CD14-positive monocyte (primary cell): ENCODE data around the gene TNPO1. TPM values are rescaled to one million over a fixed set of nuclear protein-coding genes. Genes with fewer than 3 reads are reported as not detected.

Experiments
- DNase-seq, 3 donors: peaks; one replicate each; pipeline ENCODE4 v3.0.0-alpha.2; 2011 to 2022
- H2AFZ ChIP-seq: 2 replicates; pipeline ENCODE4 v1.6.0; 2012; ENCODE audit warnings: mild to moderate bottlenecking, low read depth, low read length, inconsistent platforms; ENCODE audit not compliant: insufficient read depth, poor library complexity, severe bottlenecking
- H3K27ac ChIP-seq, 2 donors: 1 replicate in 1 of 2; 2 replicates in 1 of 2; pipeline ENCODE4 v1.5.1; 2012 to 2013; ENCODE audit warnings: low read length in 2 of 2, control low read depth in 1 of 2, inconsistent platforms in 1 of 2, low read depth in 1 of 2, mild to moderate bottlenecking in 1 of 2
- H3K27me3 ChIP-seq, 2 donors: one replicate each; pipeline versions ENCODE4 v1.6.0 to v1.6.1; 2011 to 2013; ENCODE audit warnings: low read length in 2 of 2; ENCODE audit not compliant: control insufficient read depth in 2 of 2, insufficient read depth in 2 of 2
- H3K36me3 ChIP-seq, 2 donors: replicated peaks in 1 of 2; 1 replicate in 1 of 2; 2 replicates in 1 of 2; pipeline versions ENCODE4 v1.5.1 to v1.6.1; 2012 to 2013; ENCODE audit warnings: low read length in 2 of 2, control low read depth in 1 of 2, inconsistent platforms in 1 of 2, mild to moderate bottlenecking in 1 of 2; ENCODE audit not compliant: insufficient read depth in 2 of 2, control insufficient read depth in 1 of 2
- H3K4me1 ChIP-seq, 2 donors: 1 replicate in 1 of 2; 2 replicates in 1 of 2; pipeline versions ENCODE4 v1.5.1 to v1.6.1; 2012 to 2013; ENCODE audit warnings: low read length in 2 of 2, control low read depth in 1 of 2, inconsistent platforms in 1 of 2, mild to moderate bottlenecking in 1 of 2, moderate library complexity in 1 of 2; ENCODE audit not compliant: insufficient read depth in 2 of 2, control insufficient read depth in 1 of 2
- H3K4me2 ChIP-seq: replicated peaks from 2 replicates; pipeline ENCODE3; 2012; ENCODE audit warnings: low read length, moderate library complexity, mild to moderate bottlenecking; ENCODE audit not compliant: poor library complexity, severe bottlenecking; ENCODE audit errors: extremely low read depth
- H3K4me3 ChIP-seq, 3 experiments: fragments of 200-600 bp in 1 of 3; sonication (generic) in 1 of 3; replicated peaks in 1 of 3; 1 replicate in 2 of 3; 2 replicates in 1 of 3; pipeline ENCODE4 v1.5.1; 2011 to 2013; ENCODE audit warnings: low read length in 3 of 3, mild to moderate bottlenecking in 3 of 3, control low read depth in 2 of 3, low read depth in 2 of 3, inconsistent platforms in 1 of 3, moderate library complexity in 1 of 3
- H3K79me2 ChIP-seq: 2 replicates; pipeline ENCODE4 v1.6.0; 2012; ENCODE audit warnings: mild to moderate bottlenecking, control low read depth, inconsistent platforms, low read length, moderate library complexity; ENCODE audit not compliant: insufficient read depth
- H3K9ac ChIP-seq: 2 replicates; pipeline ENCODE4 v1.6.0; 2017; ENCODE audit warnings: low read length, mild to moderate bottlenecking; ENCODE audit not compliant: insufficient read depth, poor library complexity, severe bottlenecking
- H3K9me3 ChIP-seq, 2 donors: replicated peaks in 1 of 2; 1 replicate in 1 of 2; 2 replicates in 1 of 2; pipeline versions ENCODE4 v1.5.1 to v1.6.1; 2012 to 2013; ENCODE audit warnings: low read length in 2 of 2, control low read depth in 1 of 2; ENCODE audit not compliant: control insufficient read depth in 1 of 2, insufficient read depth in 1 of 2
- H4K20me1 ChIP-seq: 2 replicates; pipeline ENCODE4 v1.6.0; 2012; ENCODE audit warnings: mild to moderate bottlenecking, low read length, control low read depth, moderate library complexity; ENCODE audit not compliant: insufficient read depth
- H3K27ac Mint-ChIP-seq, 7 donors: one replicate each; pipeline ENCODE4 v1.8.0; 2020; ENCODE audit warnings: mild to moderate bottlenecking in 7 of 7, mixed read lengths in 7 of 7, moderate library complexity in 6 of 7, inconsistent platforms in 2 of 7
- H3K27me3 Mint-ChIP-seq, 3 donors: one replicate each; pipeline ENCODE4 v1.8.0; 2021 to 2022; ENCODE audit warnings: low read depth in 3 of 3, mild to moderate bottlenecking in 3 of 3, mixed read lengths in 3 of 3, moderate library complexity in 3 of 3, inconsistent platforms in 1 of 3
- H3K36me3 Mint-ChIP-seq, 2 donors: one replicate each; pipeline ENCODE4 v1.8.0; 2020; ENCODE audit warnings: mixed read lengths in 2 of 2, inconsistent platforms in 1 of 2, mild to moderate bottlenecking in 1 of 2
- H3K4me1 Mint-ChIP-seq: one replicate; pipeline ENCODE4 v1.8.0; 2020; ENCODE audit warnings: mild to moderate bottlenecking, mixed read lengths
- H3K4me3 Mint-ChIP-seq, 2 donors: one replicate each; pipeline ENCODE4 v1.8.0; 2020; ENCODE audit warnings: mild to moderate bottlenecking in 2 of 2, mixed read lengths in 2 of 2, moderate library complexity in 1 of 2
- H3K9me3 Mint-ChIP-seq, 7 donors: one replicate each; pipeline ENCODE4 v1.8.0; 2020 to 2022; ENCODE audit warnings: mixed read lengths in 7 of 7, mild to moderate bottlenecking in 6 of 7, moderate library complexity in 6 of 7, inconsistent platforms in 2 of 7
- WGBS: methylation state at CpG from one replicate; pipeline ENCODE4 v1.1.5; 2013; ENCODE audit warnings: missing lambda C conversion rate; ENCODE audit not compliant: insufficient coverage; 5-methylcytosine and 5-hydroxymethylcytosine counted together
- intact Hi-C, 2 donors: fragments of 100-400 bp; cut with micrococcal nuclease; formaldehyde crosslinking; loops; one replicate each; pipeline versions ENCODE4 v1.15.0 to v1.15.1; 2023
- polyA plus RNA-seq, 3 donors: library from polyadenylated mRNA; depleted of rRNA in 1 of 3; unstranded in 2 of 3; stranded (reverse) in 1 of 3; fragments of 300-500 nt in 2 of 3; fragments of >200 nt in 1 of 3; fragmentation: Illumina TruSeq in 2 of 3; gene quantifications; 1 replicate in 2 of 3; 2 replicates in 1 of 3; pipeline ENCODE4 v1.2.3, GENCODE V29; 2012 to 2021
- TF ChIP-seq, protein P1 (sequence below): fragments of 200-600 bp; IDR thresholded peaks from one replicate; pipeline ENCODE4 v1.8.0; 2022; ENCODE audit warnings: antibody characterized with exemption, mild to moderate bottlenecking

The TNPO1 gene
- polyA plus RNA-seq, 3 donors: 9.3 to 28.1 (median 26.3) TPM

- H3K4me3 ChIP-seq: no peak overlapping the region
- TF ChIP-seq, protein P1, sequence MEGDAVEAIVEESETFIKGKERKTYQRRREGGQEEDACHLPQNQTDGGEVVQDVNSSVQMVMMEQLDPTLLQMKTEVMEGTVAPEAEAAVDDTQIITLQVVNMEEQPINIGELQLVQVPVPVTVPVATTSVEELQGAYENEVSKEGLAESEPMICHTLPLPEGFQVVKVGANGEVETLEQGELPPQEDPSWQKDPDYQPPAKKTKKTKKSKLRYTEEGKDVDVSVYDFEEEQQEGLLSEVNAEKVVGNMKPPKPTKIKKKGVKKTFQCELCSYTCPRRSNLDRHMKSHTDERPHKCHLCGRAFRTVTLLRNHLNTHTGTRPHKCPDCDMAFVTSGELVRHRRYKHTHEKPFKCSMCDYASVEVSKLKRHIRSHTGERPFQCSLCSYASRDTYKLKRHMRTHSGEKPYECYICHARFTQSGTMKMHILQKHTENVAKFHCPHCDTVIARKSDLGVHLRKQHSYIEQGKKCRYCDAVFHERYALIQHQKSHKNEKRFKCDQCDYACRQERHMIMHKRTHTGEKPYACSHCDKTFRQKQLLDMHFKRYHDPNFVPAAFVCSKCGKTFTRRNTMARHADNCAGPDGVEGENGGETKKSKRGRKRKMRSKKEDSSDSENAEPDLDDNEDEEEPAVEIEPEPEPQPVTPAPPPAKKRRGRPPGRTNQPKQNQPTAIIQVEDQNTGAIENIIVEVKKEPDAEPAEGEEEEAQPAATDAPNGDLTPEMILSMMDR: no peak
- H3K27ac Mint-ChIP-seq: peak overlapping the region in 1 of 7 donors; percentile 10
- no peak overlapping the region for H3K4me3 Mint-ChIP-seq
- peaks cover 26% of the 10 kb centered on the region for H3K4me1 Mint-ChIP-seq
- no peaks in the 10 kb centered on the region for H3K36me3 ChIP-seq
- peak; percentile 28 to 49 (median 34) for DNase-seq
- peaks cover 14 to 37% of the 10 kb centered on the region in 2 donors for H3K4me1 ChIP-seq
- no peak overlapping the region for H3K9ac ChIP-seq
- H3K27me3 Mint-ChIP-seq: peaks cover 0 to 12% (median 4%) of the 10 kb centered on the region in 3 donors
- H3K79me2 ChIP-seq: no peaks in the 10 kb centered on the region
- intact Hi-C loops: no loop called here
- no peak overlapping the region for H2AFZ ChIP-seq
- H4K20me1 ChIP-seq: no peaks in the 10 kb centered on the region
- no peaks in the 10 kb centered on the region for H3K9me3 ChIP-seq
- no peaks in the 10 kb centered on the region for H3K9me3 Mint-ChIP-seq
- H3K36me3 Mint-ChIP-seq: peaks cover 0 to 3% of the 10 kb centered on the region in 2 donors
- H3K27ac ChIP-seq: no peak overlapping the region
- H3K27me3 ChIP-seq: peaks cover 0 to 8% of the 10 kb centered on the region in 2 donors
- no peak overlapping the region for H3K4me2 ChIP-seq
Measured at GRCh38 chr5:72949481-72949880, 133.0 kb downstream of the TNPO1 start.

DNA sequence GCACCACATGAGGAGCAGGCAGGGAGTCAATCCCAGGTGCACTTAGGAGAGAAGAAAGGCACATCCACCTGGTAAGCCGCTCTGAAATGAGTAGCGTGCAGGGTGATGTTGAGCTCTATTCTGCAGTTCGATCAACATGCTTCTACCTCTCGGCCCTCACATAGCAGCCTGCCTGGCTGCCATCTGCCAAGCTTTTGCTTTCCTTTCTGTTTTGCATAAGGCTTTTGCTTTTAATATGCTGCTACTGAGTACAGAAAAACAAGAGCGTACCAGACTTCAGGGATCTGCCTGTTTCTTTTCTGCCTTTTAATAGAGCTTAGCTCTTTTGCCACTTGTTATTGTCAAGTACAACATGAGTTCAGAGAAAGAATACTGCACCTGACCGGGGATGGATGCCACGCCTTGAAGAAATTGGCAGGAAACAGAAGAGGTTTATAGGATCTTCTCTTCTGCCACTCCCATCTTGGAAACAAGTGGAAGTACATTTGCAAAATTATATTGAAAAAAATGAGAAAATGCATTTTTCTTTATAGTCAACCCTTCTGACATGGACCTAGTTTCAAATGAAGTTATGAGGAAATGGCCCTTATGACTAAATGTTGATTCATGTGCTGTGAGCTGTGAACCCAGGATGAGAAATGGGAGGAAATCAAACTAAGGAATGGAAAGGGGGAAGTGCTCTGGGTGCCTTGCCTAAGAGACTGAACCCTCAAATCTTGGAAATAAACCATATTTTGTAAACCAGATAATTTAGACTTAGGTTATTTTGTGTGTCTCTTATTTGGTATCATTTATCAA, 135.4 kb downstream of the TNPO1 start:
- 90% methylated on average over 2 of the region's 7 CpGs for WGBS

More for the DNA sequence above, 135.4 kb downstream of the TNPO1 start:
- Mint-ChIP-seq H3K27me3 (peaks cover 6 to 14% (median 6%) of the 10 kb centered on the region in 3 donors), H3K9me3 (no peaks in the 10 kb centered on the region), H3K36me3 (peaks cover 0 to 6% of the 10 kb centered on the region in 2 donors), H3K4me1 (peaks cover 38% of the 10 kb centered on the region), H3K27ac (peak overlapping the region; percentile 63 to 87 (median 81)), H3K4me3 (peak overlapping the region in 1 of 2 donors; percentile 7)
- Histone ChIP-seq H3K79me2 (no peaks in the 10 kb centered on the region), H3K36me3 (no peaks in the 10 kb centered on the region), H3K27ac (peak overlapping the region in 1 of 2 donors; percentile 83), H3K27me3 (peaks cover 0 to 15% of the 10 kb centered on the region in 2 donors), H3K9me3 (no peaks in the 10 kb centered on the region), H3K4me3 (peak overlapping the region in 1 of 3 experiments; percentile 44), H3K4me2 (peak overlapping the region; percentile 44), H2AFZ (no peak overlapping the region), H3K4me1 (peaks cover 26 to 44% of the 10 kb centered on the region in 2 donors), H3K9ac (no peak overlapping the region), H4K20me1 (peaks cover under 1% of the 10 kb centered on the region)
- TF ChIP-seq, protein P1: no peak
- intact Hi-C loops: no loop called here
- DNase-seq: peak; percentile 85 to 90 (median 89)
